Testis (tissue), 2 donors: ENCODE measurements around the gene NLGN1.

Experiments
- CTCF ChIP-seq, 3 experiments: fragments of 450-650 bp in 2 of 3; fragments of 200-600 bp in 1 of 3; sonication (generic) in 1 of 3; IDR thresholded peaks; one replicate each; pipeline ENCODE4 v1.5.1; 2016 to 2019; ENCODE audit warnings: antibody characterized with exemption in 3 of 3, mild to moderate bottlenecking in 2 of 3, moderate library complexity in 1 of 3
- POLR2A ChIP-seq: fragments of 450-650 bp; IDR thresholded peaks from one replicate; pipeline ENCODE4 v1.6.1; 2017; ENCODE audit warnings: antibody characterized with exemption, mild to moderate bottlenecking, moderate library complexity

- TF ChIP-seq CTCF (IDR thresholded peaks at IDR 0.05) (no peak), POLR2A (no peak)
These were observed 310.6 kb downstream of the NLGN1 start for GRCh38 chr3:173708191-173708590.
